ENCODE measurements around the gene HMCN2.
"Not testable (repeated sequence)": the region's sequence is repeated elsewhere in the genome, so short reads cannot be mapped to it uniquely, and the experiment has no call there.

HMCN2 gene

GRCh38 chr9:130239741-130240241 lies 25.8 kb upstream of the HMCN2 start:
- DNase-seq: no peak

- DNase-seq: peak; percentile 22
Observed at GRCh38 chr9:130240410-130241197, 25.0 kb upstream of the HMCN2 start.

DNA sequence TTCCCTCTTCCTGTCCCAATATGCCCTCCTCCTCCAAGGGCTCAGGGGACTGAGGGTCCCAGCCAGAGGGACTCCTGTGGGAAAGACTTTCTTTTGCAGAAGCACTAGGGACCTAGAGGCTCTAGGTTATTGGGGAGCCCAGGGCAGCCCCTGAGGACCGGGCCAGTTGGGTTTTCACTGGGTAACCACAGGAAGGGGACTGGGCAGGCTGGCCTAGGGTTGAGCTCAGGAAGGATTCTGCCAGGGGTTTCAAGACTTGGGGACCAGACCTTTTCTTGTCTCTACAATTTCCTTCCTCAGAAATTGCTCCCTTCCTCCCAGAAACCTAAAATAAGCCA lies 24.4 kb upstream of the HMCN2 start:
- no peak for DNase-seq

DNA sequence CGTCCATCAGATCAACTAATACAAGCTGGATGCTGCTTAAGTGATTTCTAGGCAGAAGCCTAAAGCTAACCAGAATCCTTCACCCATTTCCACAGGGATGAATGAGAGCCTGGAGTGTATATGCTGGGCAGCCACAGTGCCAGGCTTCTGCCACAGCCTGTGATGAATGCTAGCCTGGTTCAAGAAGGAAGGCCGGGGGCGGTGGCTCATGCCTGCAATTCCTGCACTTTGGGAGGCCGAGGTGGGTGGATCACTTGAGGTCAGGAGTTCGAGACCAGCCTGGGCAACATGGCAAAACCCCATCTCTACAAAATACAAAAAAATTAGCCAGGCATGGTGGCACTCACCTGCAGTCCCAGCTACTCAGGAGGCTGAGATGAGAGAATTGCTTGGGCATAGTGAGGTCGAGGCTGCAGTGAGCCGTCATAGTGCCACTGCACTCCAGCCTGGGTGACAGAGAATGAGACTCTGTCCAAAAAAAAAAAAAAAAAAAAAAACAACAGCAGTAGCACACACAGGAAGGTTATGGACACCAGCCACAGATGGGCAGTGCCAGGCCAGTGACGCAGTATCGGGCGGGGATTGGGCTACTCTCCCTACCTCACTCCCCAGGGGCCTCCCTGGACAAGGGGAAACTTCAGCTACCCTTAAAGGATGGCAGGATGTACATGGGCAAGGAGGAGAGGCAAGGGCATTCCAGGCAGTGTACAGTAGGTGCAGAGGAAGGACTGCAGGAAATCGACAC lies 23.1 kb upstream of the HMCN2 start:
- no peak for DNase-seq

DNA sequence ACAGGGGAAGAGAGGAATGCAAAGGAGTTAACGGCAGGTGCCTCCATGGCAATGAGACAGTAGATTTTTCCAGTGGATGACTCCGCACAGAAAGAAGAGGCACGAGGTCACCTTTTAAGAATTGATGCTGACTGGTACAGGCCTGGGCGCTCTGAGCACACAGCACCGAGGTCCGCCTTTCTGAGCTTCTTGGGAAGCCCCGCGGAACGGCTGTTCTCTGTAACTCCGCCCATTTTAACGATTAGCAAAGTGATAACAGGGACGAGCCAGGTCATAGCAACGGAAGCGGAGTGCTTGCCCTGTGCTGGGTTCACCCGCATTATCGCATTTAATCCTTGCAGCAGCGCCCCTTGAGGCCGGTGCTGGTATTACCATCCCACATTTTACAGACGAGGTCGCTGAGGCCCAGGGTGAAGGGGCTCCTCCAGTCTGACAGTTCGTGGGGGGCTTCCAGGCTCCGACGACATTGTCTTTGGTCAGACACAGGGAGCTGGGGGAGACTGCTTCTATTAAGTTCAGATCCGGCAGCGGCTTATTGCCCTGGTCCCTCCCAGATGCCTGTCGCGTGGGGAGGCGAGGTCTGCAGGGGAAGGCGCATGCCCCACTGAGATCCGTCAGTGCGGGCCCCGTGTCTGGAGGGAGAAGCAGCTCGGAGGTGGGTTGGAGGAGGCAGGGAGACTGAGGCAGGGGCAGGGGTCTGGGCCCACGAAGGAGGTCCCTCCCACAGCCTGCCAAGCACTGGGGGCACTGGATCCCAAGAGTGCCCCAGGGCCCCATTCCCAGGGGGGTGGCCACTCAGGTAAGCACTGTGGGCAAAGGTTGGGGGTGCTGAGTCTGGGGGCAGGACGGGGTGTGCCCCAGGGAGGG lies 22.3 kb upstream of the HMCN2 start:
- DNase-seq: peak; percentile 15

DNA sequence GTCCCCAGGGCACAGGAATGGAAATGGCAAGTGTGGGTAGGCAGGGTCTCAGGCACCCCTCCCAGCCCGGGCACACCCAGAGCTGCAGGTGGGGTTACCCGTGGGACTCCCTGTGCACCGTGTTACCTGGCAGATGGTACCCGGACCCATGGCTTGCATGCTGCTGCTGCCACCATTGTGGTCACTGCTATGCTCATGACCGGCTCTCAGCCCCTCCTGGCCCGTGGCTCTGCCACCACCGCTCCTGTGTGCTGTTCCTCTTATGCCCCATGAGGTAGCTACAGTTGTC lies 21.7 kb upstream of the HMCN2 start:
- no peak for DNase-seq

DNA sequence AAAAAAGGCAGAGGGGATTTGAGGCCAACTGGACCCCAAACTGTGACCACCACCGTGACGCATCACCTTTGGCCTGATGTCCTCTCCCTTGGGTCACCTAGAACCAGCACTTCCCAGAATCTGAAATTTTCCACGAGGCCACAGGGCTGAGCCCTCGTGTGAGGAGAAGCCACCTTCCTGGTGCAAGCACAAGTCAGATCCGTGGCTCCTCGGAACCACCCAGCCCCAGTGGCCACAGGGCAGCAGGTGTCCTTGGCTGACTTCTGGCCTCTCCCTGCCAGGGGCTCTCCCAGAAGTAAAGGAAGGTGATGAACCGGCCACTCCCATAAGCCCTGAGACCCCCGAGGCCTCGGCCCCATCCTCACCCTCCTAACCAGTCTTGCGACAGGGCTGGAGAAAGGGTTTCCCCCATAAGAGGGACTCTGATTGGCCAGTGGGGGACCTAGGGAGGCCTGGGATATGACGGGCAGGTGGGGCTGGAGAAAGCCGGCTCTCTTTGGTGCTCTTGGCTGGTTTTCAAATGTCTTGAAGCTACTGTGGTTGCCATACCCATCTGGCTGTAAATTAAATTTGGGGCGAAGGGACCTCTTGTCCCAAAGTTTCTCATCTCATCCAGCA lies 20.9 kb upstream of the HMCN2 start:
- DNase-seq: no peak

DNA sequence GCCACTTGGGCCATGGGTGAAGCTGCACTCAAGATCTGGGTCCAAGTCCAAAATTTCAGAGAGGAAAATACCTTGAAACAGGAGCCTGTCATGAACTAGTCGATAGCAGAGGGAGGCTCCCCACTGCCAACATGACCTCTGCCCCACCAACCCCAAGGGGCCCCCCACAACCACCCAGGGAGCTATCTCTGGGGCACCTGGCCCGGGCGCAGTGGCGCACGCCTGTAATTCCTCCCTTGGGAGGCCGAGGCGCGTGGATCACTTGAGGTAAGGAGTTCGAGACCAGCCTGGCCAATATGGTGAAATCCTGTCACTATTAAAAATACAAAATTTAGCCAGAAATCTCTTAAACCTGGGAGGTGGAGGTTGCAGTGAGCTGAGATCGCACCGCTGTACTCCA lies 20.1 kb upstream of the HMCN2 start:
- DNase-seq: no peak

DNA sequence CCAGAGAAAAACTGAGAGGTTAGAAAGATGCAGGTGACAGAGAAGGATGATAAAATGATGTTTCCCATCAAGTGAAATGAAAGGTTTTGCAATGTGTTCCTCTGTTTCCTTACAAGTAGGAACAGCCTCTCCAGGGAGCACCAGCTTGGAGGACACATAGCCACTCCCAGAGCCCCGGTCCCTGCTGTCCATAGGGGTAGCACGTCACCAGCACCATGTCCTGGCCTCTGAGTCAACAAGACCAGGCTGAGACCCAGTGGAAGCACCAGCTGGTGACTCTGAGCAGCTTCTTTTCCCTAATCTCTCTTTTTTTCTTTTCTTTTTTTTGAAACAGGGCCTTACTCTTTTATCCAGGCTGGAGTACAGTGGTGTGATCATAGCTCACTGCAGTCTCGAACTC lies 19.4 kb upstream of the HMCN2 start:
- DNase-seq: no peak

GRCh38 chr9:130254747-130255630 lies 10.6 kb upstream of the HMCN2 start:
- DNase-seq: no peak

DNA sequence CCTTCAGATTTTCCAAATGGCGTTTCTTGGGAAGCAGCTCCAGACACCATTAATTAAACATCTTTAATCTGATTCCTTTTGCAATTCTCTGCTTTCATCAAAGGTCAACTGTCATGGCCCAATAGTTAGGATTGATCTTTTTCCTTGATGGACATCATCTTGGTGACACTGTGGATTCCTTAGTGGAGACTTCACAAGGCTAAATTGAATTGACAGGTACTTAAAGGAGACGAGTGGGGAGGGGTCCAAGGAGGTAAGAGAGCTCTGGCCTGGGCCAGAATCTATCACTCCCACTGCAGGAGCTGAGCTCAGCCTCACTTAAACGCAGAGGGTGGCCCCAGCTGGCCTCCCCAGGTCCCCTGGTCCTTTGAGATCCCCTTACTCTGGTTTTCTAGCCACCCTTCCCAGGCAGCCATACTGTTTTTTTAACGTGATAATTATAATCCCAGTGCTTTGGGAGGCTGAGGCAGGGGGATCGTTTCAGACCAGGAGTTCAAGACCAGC lies 9.9 kb upstream of the HMCN2 start:
- DNase-seq: no peak

DNA sequence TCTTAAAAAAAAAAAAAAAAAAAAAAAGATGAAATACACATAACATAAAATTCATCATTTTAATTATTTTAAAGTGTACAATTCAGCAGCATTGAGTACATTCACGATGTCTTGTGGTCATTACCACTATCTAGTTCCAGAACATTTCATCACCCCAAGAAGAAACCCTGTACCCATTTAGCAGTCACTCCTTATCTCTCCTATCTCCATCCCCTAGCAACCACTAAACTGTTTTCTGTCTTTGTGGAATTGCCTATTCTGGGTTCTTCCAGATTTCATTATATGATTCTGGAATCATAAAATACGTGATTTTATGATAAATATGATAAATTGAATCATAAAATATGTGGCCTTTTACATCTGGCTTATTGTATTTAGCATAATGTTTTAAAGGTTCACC lies 8.9 kb upstream of the HMCN2 start:
- DNase-seq: no peak

GRCh38 chr9:130258137-130258536 lies 7.4 kb upstream of the HMCN2 start:
- DNase-seq: not testable (repeated sequence)

- no peak for DNase-seq
Observed at GRCh38 chr9:130259044-130259443, 6.5 kb upstream of the HMCN2 start.

- DNase-seq: no peak
Observed at GRCh38 chr9:130260816-130261765, 4.5 kb upstream of the HMCN2 start.

- no peak for DNase-seq
Observed at GRCh38 chr9:130262061-130262745, 3.4 kb upstream of the HMCN2 start.

GRCh38 chr9:130262771-130263170 lies 2.8 kb upstream of the HMCN2 start:
- DNase-seq: no peak

DNA sequence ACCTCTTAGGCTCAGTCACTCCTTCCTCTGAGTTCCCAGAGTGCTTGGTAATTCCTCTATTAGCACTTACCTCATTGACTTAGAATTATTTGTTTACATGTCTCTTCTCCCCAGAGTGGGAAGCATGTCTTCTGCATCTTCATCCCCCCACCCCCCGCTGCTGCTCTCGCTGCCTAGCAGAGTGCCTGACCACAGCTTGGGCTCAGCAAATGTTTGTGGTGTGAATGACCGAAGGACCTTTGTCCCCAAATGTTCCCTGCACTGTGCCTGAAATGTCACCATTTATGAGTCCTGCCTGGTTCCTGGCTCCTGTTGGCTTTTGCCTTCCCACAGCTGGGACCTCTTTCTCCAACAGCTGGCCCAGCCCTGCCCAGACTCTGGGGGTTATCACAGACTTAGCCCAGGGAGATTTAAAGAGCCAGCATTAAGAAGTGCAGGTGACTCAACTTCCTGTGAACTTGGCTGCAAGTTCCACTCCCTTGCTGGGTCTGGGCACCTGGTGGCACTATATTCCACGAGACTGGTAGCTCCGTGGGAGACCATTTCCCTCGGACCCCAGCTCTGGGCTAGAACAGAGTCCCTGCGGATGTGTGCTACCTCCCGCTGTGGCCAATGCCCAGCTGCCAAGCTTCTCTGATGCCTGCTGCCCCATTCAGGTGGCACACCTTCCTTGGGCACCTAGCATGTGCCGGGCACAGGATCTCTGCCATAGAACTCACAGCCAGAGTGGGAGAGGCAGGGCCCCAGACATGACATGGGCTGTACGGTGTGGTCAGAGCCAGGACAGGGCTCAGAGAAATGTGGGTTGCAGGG lies 1.8 kb upstream of the HMCN2 start:
- DNase-seq: no peak
